GM21528 (cell line): ENCODE data around the gene PHLDB3.
A peak's percentile ranks its signal among the peaks of the same experiment; 100 is the strongest.

Experiments used
- ATAC-seq: cut with Tn5 transposase; IDR thresholded peaks from one replicate; pipeline ENCODE4 v1.9.1; 2021; ENCODE audit warnings: mild to moderate bottlenecking, moderate library complexity; ENCODE audit not compliant: unreplicated experiment, low FRiP score

Gene PHLDB3

GRCh38 chr19:43471091-43471490, 33.5 kb downstream of the PHLDB3 start:
- ATAC-seq, result no peak

GRCh38 chr19:43470288-43470687, 34.3 kb downstream of the PHLDB3 start:
- no peak for ATAC-seq

GRCh38 chr19:43469160-43469480, 35.4 kb downstream of the PHLDB3 start:
- ATAC-seq, result no peak

GRCh38 chr19:43468354-43469159, 36.0 kb downstream of the PHLDB3 start:
- no peak for ATAC-seq

GRCh38 chr19:43467730-43468129, 36.8 kb downstream of the PHLDB3 start:
- no peak for ATAC-seq

- no peak for ATAC-seq
Observed at GRCh38 chr19:43467276-43467675, 37.3 kb downstream of the PHLDB3 start.

GRCh38 chr19:43466793-43467192, 37.8 kb downstream of the PHLDB3 start:
- no peak for ATAC-seq

- ATAC-seq, result no peak
Observed at GRCh38 chr19:43465468-43466120, 39.0 kb downstream of the PHLDB3 start, which contains the start of gene LYPD3. LYPD3 (minus strand) TSS chr19:43465608; CDS start chr19:43465571, 37 bp downstream.

- ATAC-seq, result peak; percentile 45
Observed at GRCh38 chr19:43464134-43464775, 40.3 kb downstream of the PHLDB3 start.

GRCh38 chr19:43463381-43464133, 41.0 kb downstream of the PHLDB3 start:
- peak; percentile 87 for ATAC-seq

- ATAC-seq, result no peak
Observed at GRCh38 chr19:43462785-43463380, 41.7 kb downstream of the PHLDB3 start.

GRCh38 chr19:43462383-43462782, 42.2 kb downstream of the PHLDB3 start:
- no peak for ATAC-seq

GRCh38 chr19:43461303-43461702, 43.2 kb downstream of the PHLDB3 start:
- no peak for ATAC-seq

GRCh38 chr19:43460362-43461016, 44.1 kb downstream of the PHLDB3 start:
- no peak for ATAC-seq

- no peak for ATAC-seq
Observed at GRCh38 chr19:43457809-43458208, 46.7 kb downstream of the PHLDB3 start.

- ATAC-seq, result no peak
Observed at GRCh38 chr19:43455321-43456113, 49.0 kb downstream of the PHLDB3 start.

- ATAC-seq, result no peak
Observed at GRCh38 chr19:43454031-43454430, 50.5 kb downstream of the PHLDB3 start.

- no peak for ATAC-seq
Observed at GRCh38 chr19:43452582-43452981, 52.0 kb downstream of the PHLDB3 start.

- ATAC-seq, result no peak
Observed at GRCh38 chr19:43450545-43450997, 54.0 kb downstream of the PHLDB3 start.
